Kidney glomerular epithelial cell (primary cell): ENCODE measurements around the gene SLC16A3.

Source experiments
- DNase-seq: peaks from one replicate; lab custom pipeline; 2025; lab: John Stamatoyannopoulos, UW

SLC16A3 gene

DNA sequence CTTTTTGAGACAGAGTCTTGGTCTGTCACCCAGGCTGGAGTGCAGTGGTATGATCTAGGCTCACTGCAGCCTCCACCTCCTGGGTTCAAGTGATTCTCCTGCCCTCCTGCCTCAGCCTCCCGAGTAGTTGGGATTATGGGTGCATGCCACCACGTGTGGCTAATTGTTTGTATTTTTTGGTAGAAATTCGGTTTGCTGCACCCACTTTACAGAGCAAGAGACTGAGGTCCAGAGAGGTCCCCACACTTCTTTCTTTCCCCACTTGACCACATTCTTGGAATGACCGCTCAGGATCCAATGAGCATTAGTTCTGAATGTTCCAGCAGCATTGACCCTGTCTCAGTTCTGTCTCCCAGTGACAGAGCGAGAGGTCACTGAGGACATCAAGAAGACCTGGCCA, 5.3 kb upstream of the SLC16A3 start:
- DNase-seq: no peak

DNA sequence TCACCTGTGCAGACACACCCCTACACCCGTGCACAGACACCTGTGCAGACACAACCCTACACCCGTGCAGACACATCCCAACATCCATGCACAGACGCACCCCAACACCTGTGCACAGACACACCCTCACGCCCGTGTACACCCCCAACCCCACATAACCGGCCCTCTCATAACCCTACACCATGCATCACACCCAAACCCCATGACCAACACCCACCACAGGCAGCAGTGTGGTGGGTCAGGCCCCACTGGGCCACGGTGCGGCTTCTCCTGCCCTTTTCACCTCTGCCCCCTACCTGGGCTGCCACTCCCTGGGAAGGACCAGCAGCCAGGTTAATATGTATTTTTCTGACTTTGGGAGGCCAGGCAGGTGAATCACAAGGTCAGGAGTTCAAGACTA, 4.2 kb upstream of the SLC16A3 start:
- DNase-seq: no peak

DNA sequence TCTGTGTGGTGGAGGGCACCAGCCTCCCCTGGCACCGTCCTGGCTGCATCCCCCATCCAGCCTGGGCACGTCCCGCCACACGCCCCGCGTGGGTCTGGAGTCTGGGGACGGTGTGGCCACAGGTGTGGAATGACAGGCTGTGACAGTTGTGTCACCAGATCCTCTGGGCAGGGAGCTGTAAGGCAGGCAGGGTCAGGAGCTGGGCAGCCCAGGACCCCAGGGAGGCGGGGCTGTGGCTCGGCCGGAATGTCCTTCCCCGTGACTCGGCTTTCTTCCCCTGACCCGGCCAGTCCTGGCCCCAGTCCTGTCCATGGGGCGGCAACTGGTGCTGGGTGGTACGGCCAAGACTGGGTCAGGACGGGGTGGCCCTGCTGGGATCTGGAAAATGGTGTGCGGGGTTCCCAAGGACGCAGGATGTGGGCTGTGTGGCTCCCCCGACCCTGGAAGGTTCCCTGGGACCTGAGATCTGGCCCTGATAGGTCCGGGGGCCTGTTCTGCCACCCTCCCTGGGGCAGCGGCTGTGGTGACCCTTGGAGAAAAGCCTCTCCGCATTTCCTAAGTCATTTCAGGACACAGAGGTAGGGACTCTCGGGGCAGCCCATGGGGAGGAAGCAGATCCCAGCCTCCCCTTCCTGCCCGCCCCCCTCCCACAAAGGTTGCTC, 3.3 kb upstream of the SLC16A3 start:
- no peak for DNase-seq

DNA sequence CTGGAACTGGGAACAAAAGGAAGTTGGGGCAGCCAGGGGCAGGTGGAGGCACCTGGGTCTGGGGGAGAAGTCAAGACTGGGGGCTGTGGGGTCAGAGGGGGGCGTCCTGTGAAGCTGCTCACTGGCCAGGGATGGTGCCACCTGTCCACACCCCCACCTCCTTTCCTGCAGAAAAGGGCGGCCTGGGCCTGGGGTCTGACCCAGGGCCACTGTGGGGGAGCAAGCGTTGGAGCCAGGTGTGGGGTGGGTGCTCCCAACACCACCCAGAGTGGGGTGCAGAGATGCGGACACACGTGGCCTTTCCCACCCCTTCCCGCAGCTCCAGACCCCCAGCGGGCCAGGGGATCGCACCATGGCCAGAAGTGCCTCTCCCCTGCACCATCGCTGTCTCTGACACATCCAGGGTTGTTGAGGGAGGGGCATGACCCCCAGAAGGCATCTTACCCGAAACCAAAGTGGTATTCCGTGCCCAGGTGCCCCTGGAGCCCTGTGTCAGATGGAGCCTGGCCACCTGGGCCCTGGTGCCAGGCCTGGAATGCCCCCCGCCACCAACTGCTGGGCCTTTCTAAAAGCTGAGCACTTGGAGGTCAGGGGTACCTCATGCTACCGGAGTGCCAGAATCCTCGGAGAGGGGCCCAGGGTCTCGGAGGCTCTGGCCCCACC, 2.6 kb upstream of the SLC16A3 start:
- DNase-seq: no peak

DNA sequence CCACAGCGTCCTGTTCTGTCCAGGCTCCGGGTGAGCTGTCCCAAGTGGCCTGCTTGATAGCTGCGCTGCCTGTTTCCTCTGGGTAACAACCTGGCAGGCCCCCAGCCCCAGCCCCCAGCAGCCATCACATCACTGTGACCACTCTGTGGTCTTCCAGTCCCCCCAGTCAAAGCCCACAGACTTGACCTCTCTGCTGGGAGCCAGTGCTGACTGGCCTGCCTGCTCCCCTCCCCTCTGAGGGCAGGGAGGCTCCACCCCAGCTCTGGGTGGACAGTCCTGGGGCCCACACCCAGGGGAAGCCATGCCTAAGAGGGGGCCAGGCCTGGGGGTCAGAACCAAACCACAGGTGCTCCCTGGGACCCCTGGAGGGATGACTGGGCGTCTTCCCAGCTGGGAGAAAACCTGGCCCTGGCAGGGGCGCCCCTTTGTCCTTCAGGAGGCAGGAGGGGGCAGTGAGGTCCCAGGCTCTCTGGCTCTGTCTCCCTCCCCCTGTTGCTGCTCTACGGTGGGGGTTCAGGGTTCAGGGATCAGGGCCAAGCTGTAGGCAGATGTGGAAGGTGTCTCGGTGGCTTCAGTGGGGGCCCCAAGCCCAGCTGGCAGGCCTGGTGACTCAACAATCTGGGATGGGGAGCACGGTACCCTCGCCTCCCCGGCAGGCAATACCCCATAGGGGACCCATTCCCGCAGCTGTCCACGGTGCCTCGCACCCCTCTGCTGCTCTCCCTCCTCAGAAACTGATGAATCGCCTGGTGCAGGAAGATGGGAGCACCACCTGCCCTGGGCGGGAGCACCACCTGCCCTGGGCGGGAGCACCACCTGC, 1.8 kb upstream of the SLC16A3 start:
- DNase-seq: no peak

DNA sequence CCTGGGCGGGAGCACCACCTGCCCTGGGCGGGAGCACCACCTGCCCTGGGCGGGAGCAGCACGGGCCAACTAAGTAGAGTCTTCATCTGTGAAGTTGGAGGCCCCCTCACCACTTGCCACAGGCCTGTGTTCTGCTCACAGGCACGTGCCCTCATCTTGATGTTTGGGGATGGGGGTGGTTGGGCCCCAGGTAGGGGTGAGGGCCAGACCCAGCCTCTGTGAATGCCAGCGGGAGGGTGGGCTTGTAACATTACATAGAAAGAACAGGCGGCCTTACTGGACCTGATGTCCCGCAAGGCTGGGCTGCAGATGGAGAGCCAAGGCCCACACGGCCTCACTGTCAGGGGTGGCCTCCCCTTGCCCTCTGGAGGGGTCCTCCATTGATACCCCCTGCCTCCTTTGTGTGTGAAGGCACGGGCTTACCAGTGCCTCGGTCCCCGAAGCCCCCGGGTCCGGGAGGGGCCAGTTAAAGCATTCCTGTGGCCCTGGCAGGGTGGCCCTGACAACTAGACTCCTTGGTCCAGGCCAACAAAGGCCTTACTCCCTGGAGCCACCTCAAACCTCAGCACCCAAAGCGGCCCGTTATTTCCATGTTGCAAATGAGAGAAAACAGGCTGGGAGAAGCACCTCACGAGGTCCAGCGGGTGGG, 1.1 kb upstream of the SLC16A3 start:
- no peak for DNase-seq

DNA sequence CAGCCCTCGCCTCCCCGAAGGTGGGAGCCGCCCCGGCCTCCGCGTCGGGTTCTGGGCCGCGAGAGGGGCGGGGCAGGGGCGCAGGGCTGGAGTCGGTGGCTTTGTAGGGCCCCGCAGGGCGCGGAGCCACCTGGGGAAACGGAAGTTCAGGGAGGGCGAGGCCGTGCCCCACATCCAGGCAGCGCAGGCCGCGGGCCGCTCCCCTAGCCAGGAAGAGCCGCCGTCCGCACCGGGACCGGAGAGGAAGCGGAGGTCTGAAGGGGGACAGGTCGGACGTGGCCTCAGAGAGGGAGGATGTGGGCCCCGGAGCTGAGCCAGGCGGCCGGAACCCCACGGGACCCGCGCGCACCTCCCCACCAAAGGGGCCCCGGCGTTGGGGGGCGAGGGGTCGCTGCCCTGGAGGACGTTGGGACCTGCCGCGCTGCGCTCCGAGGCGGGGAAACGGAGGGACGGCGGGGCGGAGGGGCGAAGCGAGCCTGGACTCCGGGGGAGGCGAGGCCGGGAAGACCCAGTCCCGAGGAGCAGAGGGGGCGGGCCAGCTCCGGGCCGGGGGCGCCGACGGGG, 482 bp upstream of the SLC16A3 start:
- DNase-seq: no peak

DNA sequence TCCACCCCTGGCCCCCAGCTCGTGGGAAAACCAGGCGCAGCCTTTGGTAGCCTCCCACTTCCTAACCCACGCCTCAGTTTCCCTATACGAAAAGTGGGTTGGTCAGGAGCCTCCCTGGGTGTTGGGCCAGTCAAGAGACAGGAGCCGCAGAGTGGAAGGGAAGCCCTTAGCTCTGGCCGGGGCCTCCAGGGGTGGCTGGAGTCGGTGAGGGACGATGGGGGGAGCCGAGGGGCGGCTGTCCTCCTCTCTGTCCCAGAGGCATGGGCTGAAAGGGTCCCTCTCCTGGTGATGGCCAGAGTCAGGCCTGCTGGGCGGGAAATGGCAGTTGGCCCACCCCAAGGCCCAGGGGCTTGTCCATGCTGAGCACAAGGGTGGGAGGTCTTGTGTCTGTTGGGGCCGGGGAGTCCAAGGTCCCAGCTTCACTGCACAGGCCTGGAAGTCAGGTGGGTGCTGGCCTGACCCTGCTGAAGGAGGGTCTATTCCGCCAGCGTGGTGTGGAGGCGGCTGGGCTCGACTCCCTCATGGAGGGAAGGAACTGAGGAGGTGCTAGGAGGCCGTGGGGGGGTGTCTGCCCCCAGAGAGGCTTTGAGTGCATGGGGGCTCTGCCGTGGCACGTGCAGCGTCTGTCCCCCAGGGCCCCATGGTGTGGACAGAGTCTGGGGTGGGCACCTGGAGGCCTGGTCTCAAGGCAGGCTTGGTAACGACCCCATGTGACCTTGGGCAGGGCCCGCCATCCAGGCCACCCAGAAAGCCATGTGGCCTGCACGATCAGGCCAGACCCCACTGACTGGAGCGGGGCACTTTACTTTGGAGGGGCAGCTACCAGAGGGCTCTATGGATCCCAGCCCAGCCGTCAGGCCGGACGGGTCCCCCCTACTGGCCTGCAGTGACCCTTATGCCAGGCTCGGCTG, 1.1 kb downstream of the SLC16A3 start:
- DNase-seq: no peak

DNA sequence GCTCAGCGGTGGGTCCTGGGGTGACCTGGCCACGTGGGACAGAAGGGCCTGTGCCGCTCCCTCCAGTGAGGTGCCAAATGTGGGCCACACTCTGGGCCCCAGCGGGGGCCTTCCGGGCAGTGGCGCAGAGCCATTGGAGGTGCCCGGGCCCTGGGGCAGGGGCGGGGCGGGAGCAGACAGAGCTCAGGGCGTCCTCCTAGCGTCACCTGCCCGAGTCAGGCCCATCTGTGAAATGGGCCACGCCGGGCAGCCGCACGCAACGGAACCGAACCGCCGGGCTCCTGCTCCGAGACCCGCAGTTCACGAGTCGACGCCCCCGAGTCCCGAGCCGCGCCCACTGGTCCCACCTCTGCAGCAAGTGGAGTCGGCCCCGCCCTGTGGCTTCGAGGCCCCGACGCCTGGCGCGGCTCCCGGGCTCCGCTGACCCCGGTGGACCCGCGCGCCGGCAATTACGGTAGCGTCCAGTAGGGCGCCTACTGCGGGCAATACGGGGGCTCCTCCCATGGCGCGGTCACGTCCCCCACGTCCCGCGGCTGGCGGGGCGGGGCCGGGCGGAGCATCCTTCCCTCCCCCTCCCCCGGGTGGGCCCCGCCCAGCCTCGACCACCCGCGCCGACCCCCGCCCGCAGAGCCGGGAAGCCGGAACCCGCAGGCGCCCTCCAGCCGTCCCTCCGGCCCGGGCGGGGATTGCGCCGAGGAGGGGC, 1.9 kb downstream of the SLC16A3 start:
- peak; percentile 35 for DNase-seq

DNA sequence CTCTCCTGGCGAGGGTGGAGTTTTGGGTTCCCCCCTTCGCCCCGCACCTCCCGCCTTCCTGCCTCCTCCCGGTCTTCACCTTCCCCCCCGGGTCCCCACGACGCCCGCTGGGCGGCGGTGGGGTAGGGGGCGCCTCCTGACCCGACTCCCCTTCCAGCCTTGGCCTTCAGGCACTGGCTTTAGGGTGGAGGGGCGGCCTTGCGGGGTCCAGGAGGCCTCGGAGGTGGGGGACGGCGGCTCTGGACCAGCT, 2.4 kb downstream of the SLC16A3 start:
- DNase-seq: no peak

DNA sequence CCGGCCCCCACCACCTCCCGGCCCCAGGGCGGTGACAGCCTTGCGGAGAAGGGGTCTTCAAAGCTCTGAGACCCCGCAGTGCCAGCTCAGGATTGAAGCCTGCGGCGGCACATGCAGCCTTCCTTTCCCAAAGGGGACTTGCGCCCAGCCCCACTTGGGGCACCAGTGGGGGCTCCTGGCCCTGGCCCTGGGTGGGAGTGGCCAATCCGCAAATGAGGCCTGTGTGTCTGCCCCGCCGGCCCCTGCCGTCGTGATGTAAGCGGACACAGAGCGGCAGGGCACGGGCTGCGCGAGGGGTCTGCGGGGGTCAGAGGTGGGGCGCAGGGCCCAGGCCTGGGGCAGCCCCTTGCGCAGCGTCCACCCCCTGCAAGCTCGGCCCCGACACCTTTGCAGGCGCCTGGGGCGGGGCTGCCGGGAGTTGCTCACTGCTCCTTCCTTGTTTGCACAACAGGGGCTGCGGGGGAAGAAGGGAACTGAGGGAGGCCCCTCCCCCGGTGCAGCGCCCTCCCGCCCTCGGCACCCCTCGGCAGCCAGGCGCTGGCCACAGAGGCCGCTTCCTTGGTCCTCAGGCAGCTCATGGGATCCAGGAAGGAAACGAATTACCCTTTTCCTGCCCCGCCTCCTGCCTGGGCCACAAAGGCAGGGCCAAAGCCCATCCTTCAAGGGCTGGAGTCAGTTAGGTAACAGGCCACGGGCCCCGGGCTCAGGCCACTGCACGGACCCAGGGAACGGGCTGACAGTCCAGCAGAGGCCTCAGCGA, 2.9 kb downstream of the SLC16A3 start:
- DNase-seq: no peak

DNA sequence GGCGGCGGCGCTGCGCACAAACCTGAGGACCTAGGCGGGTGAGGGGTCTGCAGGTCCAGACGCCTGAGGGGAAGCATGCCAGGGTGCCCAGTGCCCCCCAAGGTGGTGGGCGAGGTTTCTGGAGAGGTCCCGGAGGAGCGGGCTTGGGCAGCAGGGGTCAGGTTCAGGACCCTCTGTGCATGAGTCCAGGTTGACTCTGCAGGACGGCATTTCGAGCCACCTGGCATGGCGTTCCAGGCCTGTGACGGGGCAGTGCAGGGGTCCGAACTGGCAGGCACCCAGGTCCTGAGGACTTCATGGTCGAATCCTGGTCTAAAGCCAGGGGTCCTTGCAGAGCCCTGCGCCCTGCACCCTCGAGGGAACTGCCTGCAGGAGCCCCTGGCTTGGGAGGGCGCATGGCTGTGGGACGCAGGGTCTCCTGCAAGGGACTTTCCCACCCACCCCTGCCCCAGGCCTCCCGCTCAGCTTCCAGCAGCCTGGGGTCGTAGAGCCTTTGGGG, 3.5 kb downstream of the SLC16A3 start:
- no peak for DNase-seq

DNA sequence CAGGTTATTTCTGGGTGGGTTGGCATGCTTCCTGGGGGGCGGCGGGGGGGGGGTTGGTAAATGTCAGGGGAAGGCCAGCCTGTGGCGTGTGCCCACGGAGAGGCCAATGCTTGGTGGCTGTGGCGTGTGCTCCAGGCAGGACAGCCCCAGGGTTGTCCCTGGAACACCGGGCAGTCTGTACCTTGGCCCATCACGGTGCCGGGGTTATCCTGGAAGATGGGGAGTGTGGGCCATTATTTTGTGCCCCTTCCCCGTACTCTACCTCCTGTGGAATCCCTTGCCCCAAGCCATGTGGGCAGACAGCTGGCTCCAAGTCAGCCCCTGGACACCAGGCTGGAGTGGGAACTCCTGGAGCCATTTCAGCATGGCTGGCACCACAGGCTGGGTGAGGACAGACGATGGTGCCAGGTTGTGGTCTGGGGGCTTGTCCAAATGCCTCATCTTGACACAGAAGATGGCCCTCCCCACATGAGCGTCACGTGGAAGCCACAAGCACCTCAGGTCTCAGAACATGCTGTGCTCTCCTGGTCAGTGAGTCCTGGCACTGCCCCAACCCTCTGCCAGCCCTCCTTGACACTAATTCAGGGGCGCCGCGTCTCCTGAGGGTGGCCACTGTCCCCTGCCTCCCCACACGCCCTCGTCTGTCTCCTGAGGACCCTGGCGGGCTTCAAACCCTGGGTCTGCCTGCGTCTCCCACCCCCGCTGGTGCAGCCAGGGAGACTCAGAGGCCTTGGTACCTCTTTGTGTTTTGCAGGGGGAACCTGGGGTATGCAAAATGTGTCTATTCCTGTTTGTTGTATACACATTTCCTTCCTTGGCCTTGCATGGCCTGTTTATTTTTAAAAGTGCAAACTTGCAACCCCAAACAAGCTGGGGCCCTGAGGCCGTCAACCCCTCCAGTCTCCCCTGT, 4.3 kb downstream of the SLC16A3 start:
- no peak for DNase-seq

DNA sequence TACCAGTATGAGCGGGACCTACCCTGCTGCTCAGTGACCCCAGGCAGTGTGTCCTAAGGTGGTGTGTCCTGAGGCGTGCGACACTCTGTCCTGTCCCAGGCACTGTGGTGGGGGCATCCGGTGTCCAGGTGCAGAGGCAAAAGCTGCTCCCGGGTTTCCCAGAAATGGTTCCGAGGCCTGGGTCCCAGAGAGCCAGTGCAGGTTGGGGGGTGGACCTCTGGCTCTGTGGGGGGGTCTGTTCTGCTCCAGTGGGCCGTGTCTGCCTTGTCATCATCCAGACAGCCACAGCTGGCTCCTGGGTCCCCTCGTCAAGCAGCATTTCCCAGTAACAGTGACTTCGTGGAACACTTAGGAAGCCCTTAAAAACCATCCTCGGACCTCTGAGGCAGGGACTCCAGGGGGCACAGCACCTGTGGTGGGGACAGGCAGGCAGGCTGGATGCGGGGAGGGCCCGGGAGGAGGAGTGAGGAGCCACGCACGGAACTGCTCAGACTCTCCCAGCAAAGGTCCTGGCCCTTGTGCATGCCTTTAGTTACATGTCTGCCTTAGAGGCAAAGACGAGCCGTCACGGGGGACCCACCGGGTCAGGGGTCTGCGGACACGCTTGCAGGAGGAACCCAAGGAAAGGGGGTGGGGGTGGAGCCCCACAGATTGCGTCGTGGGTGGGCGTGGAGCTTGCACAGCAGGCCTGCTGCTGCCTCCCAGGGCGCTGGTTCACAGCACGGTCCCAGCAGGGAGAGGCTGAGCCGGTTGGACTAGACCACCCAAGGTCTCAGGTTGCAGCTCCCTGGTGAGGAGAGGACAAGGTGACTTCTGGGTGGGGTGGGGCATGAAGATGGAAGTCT, 5.6 kb downstream of the SLC16A3 start:
- peak; percentile 19 for DNase-seq

DNA sequence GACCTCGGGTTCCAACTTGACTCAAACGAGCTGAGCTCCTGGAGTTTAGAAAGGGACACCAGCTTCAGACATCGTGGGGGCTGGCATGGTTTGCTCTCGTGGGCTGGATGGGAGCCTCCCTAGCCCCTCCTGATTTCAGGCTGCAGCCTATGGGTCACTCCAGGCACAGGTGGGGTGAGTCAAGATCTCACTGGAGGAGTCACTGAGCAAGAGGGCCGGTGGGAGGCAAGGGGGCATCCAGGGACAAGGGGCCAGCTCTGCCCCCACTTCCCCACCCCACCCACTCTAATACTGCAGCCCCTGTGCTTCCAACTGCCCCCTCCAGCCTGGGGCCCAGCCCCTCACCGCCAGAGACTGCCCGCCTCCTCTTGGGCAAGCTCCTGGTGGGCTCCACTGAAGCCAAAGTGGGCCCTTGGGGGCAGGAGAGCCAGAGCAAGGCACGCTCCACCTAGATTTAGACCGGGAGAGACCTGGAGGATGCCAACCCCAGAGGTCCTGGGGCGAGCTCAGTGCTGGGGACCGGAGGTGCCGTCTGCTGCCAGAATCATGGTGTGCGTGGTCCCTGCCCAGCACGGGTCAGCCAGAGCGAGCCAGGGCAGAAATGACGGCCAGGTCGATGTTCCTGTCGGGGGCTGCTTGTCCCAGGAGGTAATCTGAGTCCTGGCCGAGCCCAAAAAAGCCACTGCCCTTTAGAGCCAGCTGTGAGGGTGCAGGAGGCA, 6.4 kb downstream of the SLC16A3 start:
- no peak for DNase-seq

DNA sequence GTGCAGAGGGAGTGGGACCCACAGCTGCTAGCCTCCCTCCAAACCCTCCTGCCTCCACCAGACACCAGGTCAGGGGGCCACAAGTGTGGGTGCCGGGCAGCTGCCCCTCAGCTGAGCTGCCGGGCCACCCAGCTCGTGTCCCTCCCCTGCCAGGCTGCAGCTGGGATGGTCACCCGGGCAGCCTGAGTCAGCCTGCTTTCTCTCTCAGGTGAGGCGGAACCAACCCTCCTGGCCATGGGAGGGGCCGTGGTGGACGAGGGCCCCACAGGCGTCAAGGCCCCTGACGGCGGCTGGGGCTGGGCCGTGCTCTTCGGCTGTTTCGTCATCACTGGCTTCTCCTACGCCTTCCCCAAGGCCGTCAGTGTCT, 6.9 kb downstream of the SLC16A3 start:
- DNase-seq: no peak
